Right lung (tissue), 10 donors: ENCODE measurements around the gene GOPC. TPM values are rescaled to one million over a fixed set of nuclear protein-coding genes. Genes with fewer than 3 reads are reported as not detected.
"Not testable (repeated sequence)": the region's sequence is repeated elsewhere in the genome, so short reads cannot be mapped to it uniquely, and the experiment has no call there.

Experiments
- DNase-seq, 2 donors: peaks; one replicate each; pipeline ENCODE4 v3.0.0-alpha.2; 2013
- long read RNA-seq, 8 donors: transcript quantifications; one replicate each; lab custom pipeline, GENCODE V29; 2026
- polyA plus RNA-seq, 5 donors: library from polyadenylated mRNA; unstranded; fragments of 120-200 nt; gene quantifications; one replicate each; pipeline versions ENCODE4 v1.2.1 to v1.2.3, GENCODE V29; 2013; ENCODE audit warnings: inconsistent platforms in 1 of 5, low replicate concordance in 1 of 5; ENCODE audit not compliant: insufficient read length in 5 of 5, insufficient read depth in 1 of 5

The GOPC gene
- polyA plus RNA-seq = 10 to 100 TPM; 58.1 to 86.1 (median 82.0) TPM
- long read RNA-seq, donor 1, full-length matches to known transcripts = 9 of 42 reads
- long read RNA-seq, donor 1, partial matches to known transcripts = 33 of 42 reads
- long read RNA-seq, donor 1, other reads (novel, unspliced or antisense) = 0 of 42 reads
- long read RNA-seq, donor 2, full-length matches to known transcripts = 9 of 28 reads
- long read RNA-seq, donor 2, partial matches to known transcripts = 19 of 28 reads
- long read RNA-seq, donor 2, other reads (novel, unspliced or antisense) = 0 of 28 reads
- long read RNA-seq, donor 3, full-length matches to known transcripts = 3 of 34 reads
- long read RNA-seq, donor 3, partial matches to known transcripts = 31 of 34 reads
- long read RNA-seq, donor 3, other reads (novel, unspliced or antisense) = 0 of 34 reads
- long read RNA-seq, donor 4, full-length matches to known transcripts = 6 of 37 reads
- long read RNA-seq, donor 4, partial matches to known transcripts = 31 of 37 reads
- long read RNA-seq, donor 4, other reads (novel, unspliced or antisense) = 0 of 37 reads
- long read RNA-seq, donor 5, full-length matches to known transcripts = 3 of 44 reads
- long read RNA-seq, donor 5, partial matches to known transcripts = 41 of 44 reads
- long read RNA-seq, donor 5, other reads (novel, unspliced or antisense) = 0 of 44 reads
- long read RNA-seq, donor 6, full-length matches to known transcripts = 6 of 41 reads
- long read RNA-seq, donor 6, partial matches to known transcripts = 35 of 41 reads
- long read RNA-seq, donor 6, other reads (novel, unspliced or antisense) = 0 of 41 reads
- long read RNA-seq, donor 7, full-length matches to known transcripts = 3 of 32 reads
- long read RNA-seq, donor 7, partial matches to known transcripts = 29 of 32 reads
- long read RNA-seq, donor 7, other reads (novel, unspliced or antisense) = 0 of 32 reads
- long read RNA-seq, donor 8, full-length matches to known transcripts = 3 of 20 reads
- long read RNA-seq, donor 8, partial matches to known transcripts = 17 of 20 reads
- long read RNA-seq, donor 8, other reads (novel, unspliced or antisense) = 0 of 20 reads

GRCh38 chr6:117602151-117602898, at the start of gene GOPC:
GOPC (minus strand) TSS chr6:117602511; CDS start chr6:117602288, 223 bp downstream.
- peak; percentile 97 for DNase-seq

DNA sequence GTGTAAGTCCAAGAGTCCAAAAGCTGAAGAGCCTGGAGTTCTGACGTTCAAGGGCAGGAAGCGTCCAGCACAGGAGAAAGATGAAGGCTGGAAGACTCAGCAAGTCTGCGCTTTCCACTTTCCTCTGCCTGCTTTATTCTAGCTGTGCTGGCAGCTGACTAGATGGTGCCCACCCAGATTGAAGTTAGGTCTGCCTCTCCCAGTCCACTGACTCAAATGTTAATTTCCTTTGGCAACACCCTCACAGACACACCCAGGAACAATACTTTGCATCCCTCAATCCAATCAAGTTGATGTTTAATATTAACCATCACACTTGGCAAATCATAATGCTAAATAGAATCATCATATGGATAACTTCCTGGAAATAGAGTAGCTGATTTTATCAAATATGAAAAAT, 49.7 kb upstream of the GOPC start:
- DNase-seq = not testable (repeated sequence)

GRCh38 chr6:117642976-117643375, 40.7 kb upstream of the GOPC start:
- no peak for DNase-seq

GRCh38 chr6:117637770-117638169, 35.5 kb upstream of the GOPC start:
- DNase-seq = no peak

DNA sequence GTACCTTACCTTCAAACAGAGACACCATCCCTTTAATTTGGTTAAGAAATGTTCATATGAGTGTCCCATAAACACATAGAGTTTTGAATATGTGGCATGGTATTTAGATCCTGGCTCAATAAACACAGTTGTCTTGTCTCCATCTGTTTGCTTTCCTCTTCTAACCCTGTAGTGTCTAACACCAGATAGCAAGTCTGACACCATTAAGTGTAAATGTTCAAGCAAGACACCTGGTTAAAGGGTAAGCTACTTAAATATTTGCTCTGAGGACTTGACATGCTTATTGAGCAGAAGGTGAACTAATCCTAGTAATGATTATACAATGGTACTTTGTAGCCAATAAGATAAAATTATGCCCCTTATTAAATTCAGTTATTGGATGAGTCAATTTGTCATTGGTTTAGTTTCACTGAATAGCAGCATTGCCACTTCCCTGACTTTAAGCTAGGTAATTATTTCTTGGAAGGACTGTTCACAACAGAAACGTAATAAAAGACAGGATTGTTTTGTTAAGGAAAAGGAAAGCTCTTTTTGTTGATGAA, 26.9 kb upstream of the GOPC start:
- no peak for DNase-seq

DNA sequence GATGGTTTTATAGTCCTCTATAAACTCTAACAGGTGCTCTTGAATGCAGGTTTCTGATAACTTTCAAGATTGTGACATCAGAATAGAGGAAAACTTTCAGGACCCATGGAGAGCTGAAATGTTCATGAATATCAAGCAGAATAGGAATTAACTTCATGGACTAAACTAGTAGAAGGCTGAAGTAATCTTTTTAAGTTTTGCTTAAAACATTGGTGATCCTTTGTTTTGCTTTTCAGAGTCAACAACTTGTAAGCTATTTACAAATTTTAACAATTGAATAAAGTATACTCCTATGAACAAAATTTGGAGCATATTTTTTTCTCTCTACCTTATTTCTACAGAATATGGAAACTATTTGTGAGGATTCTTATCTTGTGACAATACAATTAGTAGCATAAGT, 25.2 kb upstream of the GOPC start:
- no peak for DNase-seq

DNA sequence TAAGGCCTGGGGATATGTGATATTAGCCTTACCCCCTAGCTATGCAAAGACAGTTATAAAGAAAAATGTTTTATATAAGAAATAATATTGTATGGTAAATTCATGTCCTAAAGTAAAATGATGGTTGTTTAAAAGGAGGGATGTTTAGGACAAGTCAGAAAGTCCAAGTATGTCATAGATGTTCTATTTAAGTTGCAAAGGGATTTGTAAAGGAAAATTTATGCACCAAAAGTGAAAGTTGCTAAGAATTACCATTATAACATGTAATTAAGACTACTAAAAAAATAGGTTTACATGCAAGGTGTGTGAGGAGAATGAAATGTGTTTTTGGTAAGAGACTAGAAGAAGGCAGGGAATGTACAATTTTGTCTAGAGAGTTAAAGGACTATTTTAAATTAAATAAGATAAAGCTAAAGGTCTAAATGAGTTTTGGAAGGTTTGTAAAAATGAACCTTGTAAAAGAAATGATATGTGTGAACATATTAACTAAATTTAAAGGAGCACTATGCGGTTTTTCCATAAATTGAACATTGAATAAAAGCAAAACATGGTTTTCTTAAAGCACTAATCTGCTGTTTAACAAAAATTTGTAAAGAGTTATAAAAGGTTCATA, 22.7 kb upstream of the GOPC start:
- no peak for DNase-seq

DNA sequence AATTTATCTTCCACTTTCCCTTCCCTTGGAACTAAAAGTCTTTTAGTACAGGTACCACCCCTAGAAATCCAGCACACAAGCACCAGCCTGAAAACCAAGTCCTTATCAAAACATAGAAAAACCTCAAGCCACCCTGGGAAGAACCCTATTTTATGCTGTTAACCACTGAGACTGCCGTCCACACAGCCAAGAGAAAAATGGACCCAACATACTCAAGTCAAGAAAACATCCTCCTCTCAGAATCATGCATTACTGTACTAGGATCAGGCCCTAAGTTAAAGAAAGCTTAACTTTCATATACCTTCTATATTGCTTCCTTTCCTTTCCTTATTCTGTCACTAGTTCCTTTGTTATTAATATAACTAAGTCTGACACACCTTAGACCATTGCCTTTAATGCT, 16.9 kb upstream of the GOPC start:
- DNase-seq = no peak

- DNase-seq = no peak
Observed at GRCh38 chr6:117617210-117618035, 15.1 kb upstream of the GOPC start.

- no peak for DNase-seq
Observed at GRCh38 chr6:117616391-117617209, 14.3 kb upstream of the GOPC start.

- DNase-seq = no peak
Observed at GRCh38 chr6:117615750-117616390, 13.6 kb upstream of the GOPC start.

DNA sequence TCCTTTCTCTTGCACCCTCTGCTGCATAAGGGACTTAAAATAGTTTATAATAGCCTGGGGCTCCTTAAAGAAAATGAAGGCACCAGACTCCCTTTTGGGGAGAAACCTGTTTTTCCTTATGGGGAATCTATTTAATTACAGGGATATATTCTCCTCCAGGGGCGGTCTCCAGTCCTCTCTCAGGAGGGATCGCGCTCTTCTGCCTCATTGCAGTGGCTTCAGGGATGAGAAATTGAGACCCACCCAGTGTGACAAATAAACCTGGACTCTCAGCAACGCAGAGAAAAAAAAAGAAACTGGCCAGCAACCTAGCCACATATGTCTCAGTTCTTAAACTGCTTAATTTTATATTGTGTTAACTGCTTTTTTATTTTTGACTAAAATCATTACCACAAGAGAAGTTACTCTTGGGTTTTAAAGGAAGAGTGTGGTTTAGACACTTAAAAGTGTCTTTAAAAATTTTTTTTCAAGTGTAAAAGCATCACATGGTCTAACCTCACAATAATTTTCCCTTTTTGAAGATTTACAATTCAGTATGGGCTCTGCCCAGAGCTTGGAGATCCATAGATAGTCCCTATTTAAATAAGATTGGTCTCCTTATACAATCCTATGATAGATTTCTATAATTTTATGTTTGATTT, 11.7 kb upstream of the GOPC start:
- DNase-seq = no peak

- no peak for DNase-seq
Observed at GRCh38 chr6:117607511-117607910, 5.2 kb upstream of the GOPC start.

DNA sequence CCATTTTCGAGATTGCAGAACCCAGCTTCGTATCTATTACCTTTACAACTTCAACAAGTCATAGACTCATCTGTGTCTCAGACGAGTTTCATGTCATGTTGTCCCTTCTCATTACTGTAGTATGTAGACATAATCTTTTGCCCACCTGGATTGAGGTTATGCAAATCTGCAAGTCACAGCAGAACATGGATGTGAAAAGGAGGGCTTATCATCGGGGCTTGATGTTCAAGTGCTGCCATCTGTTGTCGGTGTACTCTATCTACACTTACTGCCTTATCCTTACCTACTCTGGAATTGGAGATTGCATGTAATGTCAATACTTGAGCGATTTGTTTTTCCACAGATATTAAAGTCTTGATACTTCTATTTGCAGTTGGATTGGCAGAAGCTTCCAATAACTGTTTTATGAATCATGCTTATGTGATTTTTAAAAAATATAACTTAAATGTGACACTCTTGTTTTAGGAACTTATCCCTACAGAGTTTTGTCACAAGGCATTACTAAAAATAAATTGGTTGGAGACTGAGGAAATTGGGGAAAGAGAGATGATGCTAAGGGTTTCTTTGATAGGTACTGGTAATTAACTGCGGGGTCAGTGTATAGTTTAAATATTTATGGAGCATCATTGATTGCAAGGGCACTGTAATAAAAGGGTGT, 3.0 kb upstream of the GOPC start:
- DNase-seq = peak; percentile 23 to 40

DNA sequence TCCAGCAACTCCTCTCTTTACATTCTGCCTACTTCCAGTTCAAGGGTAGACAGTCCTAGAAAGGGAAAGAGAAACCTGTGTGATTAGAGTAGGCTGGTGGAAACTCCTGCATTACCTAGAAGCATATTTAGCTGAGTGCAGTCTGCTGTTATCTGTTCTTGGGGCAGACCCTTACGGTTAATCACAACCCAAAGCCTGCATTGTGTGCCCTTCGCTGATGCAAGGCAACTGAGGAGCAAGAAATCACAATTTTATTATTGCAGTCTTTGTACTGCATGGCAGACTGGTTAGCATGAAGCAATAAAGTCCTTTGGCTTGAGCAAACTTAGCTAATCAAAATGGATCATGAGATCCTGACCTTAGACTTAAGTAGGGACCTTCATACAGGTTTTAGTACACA, 1.5 kb upstream of the GOPC start:
- DNase-seq = no peak

- no peak for DNase-seq
Observed at GRCh38 chr6:117602899-117603588, 733 bp upstream of the GOPC start.

DNA sequence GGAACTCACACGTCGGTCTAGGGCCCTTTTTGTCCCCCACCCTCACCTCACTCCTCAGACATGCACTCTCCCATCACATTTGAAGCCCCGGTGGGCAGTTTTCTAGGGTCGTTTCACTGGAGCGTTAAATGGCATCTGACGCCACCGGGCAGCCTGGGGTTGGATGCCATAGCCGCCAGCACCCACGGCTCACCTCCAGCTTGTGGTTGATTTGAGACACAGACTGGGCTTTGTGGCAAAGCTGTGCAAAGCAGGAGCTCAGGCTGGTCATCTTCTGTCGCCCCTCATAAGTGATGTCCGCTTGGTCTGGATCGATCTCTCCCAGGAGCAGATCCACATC, 530 bp downstream of the GOPC start:
- DNase-seq = no peak
